Measurements from ENCODE around the gene CFL2. TPM values are rescaled to one million over a fixed set of nuclear protein-coding genes. Genes with fewer than 3 reads are reported as not detected.

CFL2 gene
- total RNA-seq, 1 experiment from 2014 or later = 13.9 TPM

DNA sequence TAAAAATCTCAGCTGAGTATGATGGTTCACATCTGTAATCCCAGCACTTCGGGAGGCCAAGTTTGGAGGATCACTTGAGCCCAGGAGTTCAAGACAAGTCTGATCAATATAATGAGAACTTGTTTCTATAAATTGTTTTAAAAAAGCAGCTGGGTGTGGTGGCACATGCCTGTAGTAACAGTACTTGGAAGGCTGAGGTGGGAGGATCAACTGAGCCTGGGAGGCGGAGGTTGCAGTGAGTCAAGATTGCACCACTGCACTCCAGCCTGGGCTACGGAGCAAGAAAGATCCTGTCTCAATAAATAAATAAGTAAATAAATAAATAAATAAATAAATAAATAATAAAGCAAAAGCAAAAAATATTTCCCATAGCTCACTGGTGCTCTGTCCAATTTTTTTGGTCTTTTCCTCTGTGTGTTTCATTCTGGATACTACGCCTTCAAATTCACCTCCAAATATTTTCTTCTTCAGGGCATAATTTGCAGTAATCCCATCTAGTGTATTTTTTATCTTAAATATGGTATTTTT, 51.8 kb downstream of the CFL2 start:
- Mint-ChIP-seq H3K4me1 (no peaks in the 10 kb centered on the region), H3K4me3 (no peak overlapping the region), H3K36me3 (ENCODE audit: insufficient read depth in 1 of 3, low read depth in 3 of 3) (no peaks in the 10 kb centered on the region), H3K27ac (peak overlapping the region in 1 of 3 experiments; percentile 95; a peak in 1 of 7 replicates), H3K27me3 (ENCODE audit: low read depth) (no peaks in the 10 kb centered on the region; the same call in 1 of the 2 replicates), H3K9me3 (no peaks in the 10 kb centered on the region; a peak in 1 of 5 replicates)
- Histone ChIP-seq H3K23ac (ENCODE audit: insufficient read length, low read depth, low read length) (no peak overlapping the region), H3K27me3 (ENCODE audit: insufficient read depth, low read length) (no peaks in the 10 kb centered on the region), H3K79me1 (ENCODE audit: insufficient read depth, low read depth, low read length, poor library complexity, severe bottlenecking) (no peaks in the 10 kb centered on the region), H3K56ac (ENCODE audit: insufficient read length, low read depth, low read length) (no peak overlapping the region), H4K20me1 (ENCODE audit: control insufficient read depth, insufficient read depth, insufficient read length) (no peaks in the 10 kb centered on the region), H3K4me2 (ENCODE audit: insufficient read depth, insufficient read length, low read length) (no peak overlapping the region), H3K14ac (ENCODE audit: insufficient read depth, low read length) (no peak overlapping the region), H4K8ac (replicated peaks; ENCODE audit: insufficient read length, low read depth, low read length) (no peak overlapping the region), H2BK12ac (ENCODE audit: insufficient read length, low read depth, low read length) (no peak overlapping the region), H2BK120ac (ENCODE audit: low read depth, low read length, poor library complexity, severe bottlenecking) (no peak overlapping the region), H3T11ph (ENCODE audit: low read length) (no peak overlapping the region), H3K9ac (ENCODE audit: extremely low read depth, insufficient read length, low read length) (no peak overlapping the region), H3K18ac (ENCODE audit: insufficient read length, low read depth, low read length) (no peak overlapping the region), H3K4ac (ENCODE audit: low read depth, low read length) (no peak overlapping the region), H2BK15ac (ENCODE audit: low read depth, low read length) (no peak overlapping the region), H3K79me2 (ENCODE audit: insufficient read depth, low read length) (no peaks in the 10 kb centered on the region), H3K23me2 (ENCODE audit: insufficient read length, low read depth, low read length, poor library complexity, severe bottlenecking) (no peaks in the 10 kb centered on the region), H4K91ac (ENCODE audit: insufficient read length, low read depth, low read length) (no peak overlapping the region), H2BK5ac (ENCODE audit: insufficient read length, low read length) (no peak overlapping the region), H2AFZ (ENCODE audit: low read length) (no peak overlapping the region), H2AK5ac (ENCODE audit: insufficient read length, low read length) (no peak overlapping the region), H3K9me3 (ENCODE audit: control insufficient read depth, low read depth, low read length) (no peaks in the 10 kb centered on the region), H3K4me1 (ENCODE audit: insufficient read depth, low read length) (no peaks in the 10 kb centered on the region), H4K5ac (ENCODE audit: insufficient read length, low read depth, low read length) (no peak overlapping the region), H2BK20ac (ENCODE audit: low read depth, low read length, poor library complexity, severe bottlenecking) (no peak overlapping the region), H3K27ac (ENCODE audit: insufficient read length, low read depth, low read length) (no peak overlapping the region)
- no CpG with 5 or more reads among the region's 4 CpGs for WGBS (ENCODE audit: extremely low coverage, insufficient read length, low lambda C conversion rate)
- TF ChIP-seq, protein P1, sequence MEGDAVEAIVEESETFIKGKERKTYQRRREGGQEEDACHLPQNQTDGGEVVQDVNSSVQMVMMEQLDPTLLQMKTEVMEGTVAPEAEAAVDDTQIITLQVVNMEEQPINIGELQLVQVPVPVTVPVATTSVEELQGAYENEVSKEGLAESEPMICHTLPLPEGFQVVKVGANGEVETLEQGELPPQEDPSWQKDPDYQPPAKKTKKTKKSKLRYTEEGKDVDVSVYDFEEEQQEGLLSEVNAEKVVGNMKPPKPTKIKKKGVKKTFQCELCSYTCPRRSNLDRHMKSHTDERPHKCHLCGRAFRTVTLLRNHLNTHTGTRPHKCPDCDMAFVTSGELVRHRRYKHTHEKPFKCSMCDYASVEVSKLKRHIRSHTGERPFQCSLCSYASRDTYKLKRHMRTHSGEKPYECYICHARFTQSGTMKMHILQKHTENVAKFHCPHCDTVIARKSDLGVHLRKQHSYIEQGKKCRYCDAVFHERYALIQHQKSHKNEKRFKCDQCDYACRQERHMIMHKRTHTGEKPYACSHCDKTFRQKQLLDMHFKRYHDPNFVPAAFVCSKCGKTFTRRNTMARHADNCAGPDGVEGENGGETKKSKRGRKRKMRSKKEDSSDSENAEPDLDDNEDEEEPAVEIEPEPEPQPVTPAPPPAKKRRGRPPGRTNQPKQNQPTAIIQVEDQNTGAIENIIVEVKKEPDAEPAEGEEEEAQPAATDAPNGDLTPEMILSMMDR (conservative IDR thresholded peaks at IDR 0.05) = no peak
- DNase-seq = no peak

Measured in H9 (cell line).